Neuronal stem cell (in vitro differentiated cells): ENCODE results near the gene TMEM134. TPM values are rescaled to one million over a fixed set of nuclear protein-coding genes. Genes with fewer than 3 reads are reported as not detected.

Source experiments
- small RNA-seq: library from polyadenylated mRNA; stranded (forward); fragments of <200 nt; extraction: miRNeasy Mini kit (QIAGEN cat#:217004); gene quantifications from one replicate; pipeline ENCODE3, GENCODE V24; 2013; ENCODE audit not compliant: insufficient read depth

The TMEM134 gene

Small RNA genes lying within 50 kb of the gene (small RNA-seq; reads per million reads assigned to genes)
- gene MIR6752, result not detected
